Activated CD4-positive, alpha-beta memory T cell treated with anti-CD3 and anti-CD28 coated beads for 36 hours (primary cell): ENCODE data around the gene SCD5. TPM values are rescaled to one million over a fixed set of nuclear protein-coding genes. Genes with fewer than 3 reads are reported as not detected.

Experiments
- microRNA-seq: library from miRNA; unstranded; fragments of <30 nt; microRNA quantifications from one replicate; pipeline ENCODE4 v1.2.0, GENCODE V29; 2022; ENCODE audit warnings: borderline number of aligned reads, borderline microRNAs expressed, borderline replicate concordance
- total RNA-seq, 2 experiments: library from RNA; stranded (reverse); gene quantifications; one replicate each; pipeline ENCODE4 v1.2.3, GENCODE V29; 2021

SCD5 gene
- total RNA-seq, 2 experiments from 2014 or later, result 0.12 to 0.14 TPM

Small RNAs within 50 kb of the gene (microRNA-seq; reads per million reads assigned to microRNA genes)
- gene MIR575, result not detected

Other genes starting within 250 kb of the SCD5 start
- gene TMEM150C, start 236.8 kb downstream of the SCD5 start, total RNA-seq, result not detected
- 10 to 100 TPM; 87.8 to 88.1 TPM for gene SEC31A, start 92.4 kb upstream of the SCD5 start, total RNA-seq
- gene THAP9, start 101.9 kb upstream of the SCD5 start, total RNA-seq, result 1 to 10 TPM; 2.3 to 2.4 TPM
- 10 to 100 TPM; 21.5 to 22.7 TPM for gene LIN54, start 212.0 kb upstream of the SCD5 start, total RNA-seq
- gene COPS4, start 236.4 kb upstream of the SCD5 start, total RNA-seq, result 10 to 100 TPM; 38.5 to 40.6 TPM